HG03571 (cell line): ENCODE results near the gene MCM10.
"Not testable (repeated sequence)": the region's sequence is repeated elsewhere in the genome, so short reads cannot be mapped to it uniquely, and the experiment has no call there.

Experiments used
- ATAC-seq: cut with Tn5 transposase; IDR thresholded peaks from one replicate; pipeline ENCODE4 v1.9.1; 2021; ENCODE audit not compliant: unreplicated experiment

MCM10 gene

GRCh38 chr10:13160934-13161856 is at the start of gene MCM10:
Gene MCM10, plus strand, starts transcription at chr10:13161558. Its CDS starts 2,645 bp downstream, at chr10:13164203.
- ATAC-seq: peak; percentile 98

GRCh38 chr10:13113544-13113943 is 47.8 kb upstream of the MCM10 start:
- ATAC-seq: no peak

- no peak for ATAC-seq
Measured at GRCh38 chr10:13115832-13116803, 45.2 kb upstream of the MCM10 start.

GRCh38 chr10:13117841-13118783 is 43.2 kb upstream of the MCM10 start:
- ATAC-seq: no peak

GRCh38 chr10:13118784-13119410 is 42.5 kb upstream of the MCM10 start:
- no peak for ATAC-seq

GRCh38 chr10:13120786-13121499 is 40.4 kb upstream of the MCM10 start:
- no peak for ATAC-seq

- no peak for ATAC-seq
Measured at GRCh38 chr10:13121500-13121854, 39.9 kb upstream of the MCM10 start.

GRCh38 chr10:13136651-13137050 is 24.7 kb upstream of the MCM10 start:
- ATAC-seq: no peak

GRCh38 chr10:13139150-13139549 is 22.2 kb upstream of the MCM10 start:
- ATAC-seq: no peak

GRCh38 chr10:13139676-13140075 is 21.7 kb upstream of the MCM10 start:
- ATAC-seq: no peak

- ATAC-seq: no peak
Measured at GRCh38 chr10:13140627-13141190, 20.6 kb upstream of the MCM10 start.

GRCh38 chr10:13143766-13144165 is 17.6 kb upstream of the MCM10 start:
- no peak for ATAC-seq

- ATAC-seq: no peak
Measured at GRCh38 chr10:13144814-13145213, 16.5 kb upstream of the MCM10 start.

GRCh38 chr10:13146379-13146778 is 15.0 kb upstream of the MCM10 start:
- ATAC-seq: no peak

- ATAC-seq: no peak
Measured at GRCh38 chr10:13147161-13147560, 14.2 kb upstream of the MCM10 start.

- ATAC-seq: no peak
Measured at GRCh38 chr10:13152296-13152695, 9.1 kb upstream of the MCM10 start.

- not testable (repeated sequence) for ATAC-seq
Measured at GRCh38 chr10:13155860-13156259, 5.5 kb upstream of the MCM10 start.

- ATAC-seq: no peak
Measured at GRCh38 chr10:13158401-13158800, 3.0 kb upstream of the MCM10 start.

GRCh38 chr10:13161857-13162271 is 506 bp downstream of the MCM10 start:
- ATAC-seq: peak; percentile 10
